Left ventricle myocardium inferior (tissue), 1 donor: ENCODE data around the gene TULP4. TPM values are rescaled to one million over a fixed set of nuclear protein-coding genes. Genes with fewer than 3 reads are reported as not detected.
"Not testable (repeated sequence)": the region's sequence is repeated elsewhere in the genome, so short reads cannot be mapped to it uniquely, and the experiment has no call there.

ENCODE experiments used
- DNase-seq: peaks from one replicate; pipeline ENCODE4 v3.0.0-alpha.2; 2020
- H3K27ac ChIP-seq: fragments of 200-600 bp; replicated peaks from 2 replicates; pipeline ENCODE4 v1.8.0; 2021
- H3K27me3 ChIP-seq: fragments of 200-600 bp; 2 replicates; pipeline ENCODE4 v1.8.0; 2021; ENCODE audit warnings: low read depth
- H3K36me3 ChIP-seq: fragments of 200-600 bp; 2 replicates; pipeline ENCODE4 v1.8.0; 2021
- H3K4me1 ChIP-seq: fragments of 200-600 bp; 2 replicates; pipeline ENCODE4 v1.8.0; 2021
- H3K4me3 ChIP-seq: fragments of 200-600 bp; 2 replicates; pipeline ENCODE4 v1.8.0; 2021; ENCODE audit warnings: mild to moderate bottlenecking, moderate library complexity
- H3K9me3 ChIP-seq: fragments of 200-600 bp; replicated peaks from 2 replicates; pipeline ENCODE4 v1.8.0; 2021
- intact Hi-C: fragments of 100-400 bp; cut with micrococcal nuclease; formaldehyde crosslinking; loops from one replicate; pipeline ENCODE4 v1.11.0; 2022
- total RNA-seq: library from RNA; stranded (reverse); fragmentation: NEBNext Ultra II Directional; extraction: Animal tissue kit (Norgen Biotek cat#: 25700); gene quantifications from one replicate; pipeline ENCODE4 v1.2.1, GENCODE V29; 2021
- TF ChIP-seq, protein P1 (sequence below): fragments of 200-600 bp; IDR thresholded peaks from 2 replicates; pipeline ENCODE4 v1.8.0; 2021; ENCODE audit warnings: antibody characterized with exemption, mild to moderate bottlenecking, borderline replicate concordance
- donor health status: DM: no; HTN: yes; CAD: no; lungs with severe emphysema.

Gene TULP4
- total RNA-seq, 1 donor from 2014 or later = 111 TPM

DNA sequence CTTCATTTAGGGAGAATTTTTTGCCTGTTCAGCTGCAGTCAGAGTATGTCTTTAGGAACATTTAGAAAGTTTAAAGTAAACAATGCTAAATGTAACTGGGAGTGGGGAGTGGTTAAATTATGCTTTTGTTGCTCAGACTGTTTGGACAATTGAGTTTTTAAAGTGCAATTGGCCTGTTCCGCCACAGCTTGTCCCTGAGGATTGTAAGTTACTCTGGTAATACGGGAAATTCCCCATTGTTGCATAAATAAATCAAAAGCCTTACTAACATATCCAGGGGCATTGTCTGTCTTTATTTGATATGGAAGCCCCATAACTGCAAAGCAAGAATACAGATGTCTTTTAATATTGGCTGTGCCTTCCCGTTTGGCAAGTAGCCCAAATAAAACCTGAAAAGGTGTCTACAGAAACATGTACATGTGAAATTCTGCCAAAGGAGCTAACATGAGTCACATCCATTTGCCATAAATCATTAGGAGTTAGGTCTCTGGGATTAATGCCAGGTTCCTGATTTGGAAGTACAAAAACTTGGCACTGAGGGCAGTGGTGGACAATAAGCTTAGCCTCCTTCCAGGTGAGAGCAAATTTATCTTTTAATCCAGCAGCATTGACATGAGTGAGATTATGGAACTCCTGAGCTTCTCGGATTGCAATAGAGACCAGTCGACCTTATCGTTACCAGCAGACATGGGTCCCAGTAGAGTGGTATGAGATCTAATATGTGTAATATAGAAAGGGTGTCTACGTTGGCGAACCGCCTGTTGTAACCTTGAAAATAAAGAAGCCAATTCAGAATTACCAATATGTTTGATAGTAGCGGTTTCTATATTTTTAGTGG, 11.7 kb upstream of the TULP4 start:
- intact Hi-C loops, DNase-seq: not testable (repeated sequence)

DNA sequence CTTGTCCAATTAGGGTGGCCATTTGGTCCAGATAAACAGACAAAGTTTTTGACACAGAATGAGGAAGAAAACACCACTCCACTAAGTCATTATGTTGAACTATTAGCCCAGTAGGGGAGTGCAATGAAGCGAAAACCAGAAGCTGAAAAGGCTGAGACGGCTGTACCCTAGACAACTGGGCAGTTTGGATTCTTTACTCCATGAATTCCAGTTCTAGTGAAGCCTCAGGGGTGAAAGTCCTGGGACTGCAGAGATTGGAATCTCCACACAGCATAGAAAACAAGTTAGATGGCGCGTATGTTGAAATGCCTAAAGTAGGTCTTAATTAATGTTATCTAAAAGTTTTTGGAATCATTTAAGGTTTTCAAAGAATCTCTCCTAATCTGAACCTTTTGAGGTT, 10.7 kb upstream of the TULP4 start:
- DNase-seq, H3K4me3 ChIP-seq, H3K27me3 ChIP-seq, intact Hi-C loops, H3K27ac ChIP-seq: not testable (repeated sequence)
- peaks cover 14% of the 10 kb centered on the region for H3K36me3 ChIP-seq
- peaks cover 21% of the 10 kb centered on the region for H3K9me3 ChIP-seq
- H3K4me1 ChIP-seq = peaks cover 10% of the 10 kb centered on the region

More for the DNA sequence above, 11.7 kb upstream of the TULP4 start:
- H3K27me3 ChIP-seq, H3K27ac ChIP-seq, H3K4me3 ChIP-seq: not testable (repeated sequence)
- Histone ChIP-seq H3K36me3 (peaks cover 23% of the 10 kb centered on the region), H3K9me3 (peaks cover 31% of the 10 kb centered on the region), H3K4me1 (peaks cover 10% of the 10 kb centered on the region)

DNA sequence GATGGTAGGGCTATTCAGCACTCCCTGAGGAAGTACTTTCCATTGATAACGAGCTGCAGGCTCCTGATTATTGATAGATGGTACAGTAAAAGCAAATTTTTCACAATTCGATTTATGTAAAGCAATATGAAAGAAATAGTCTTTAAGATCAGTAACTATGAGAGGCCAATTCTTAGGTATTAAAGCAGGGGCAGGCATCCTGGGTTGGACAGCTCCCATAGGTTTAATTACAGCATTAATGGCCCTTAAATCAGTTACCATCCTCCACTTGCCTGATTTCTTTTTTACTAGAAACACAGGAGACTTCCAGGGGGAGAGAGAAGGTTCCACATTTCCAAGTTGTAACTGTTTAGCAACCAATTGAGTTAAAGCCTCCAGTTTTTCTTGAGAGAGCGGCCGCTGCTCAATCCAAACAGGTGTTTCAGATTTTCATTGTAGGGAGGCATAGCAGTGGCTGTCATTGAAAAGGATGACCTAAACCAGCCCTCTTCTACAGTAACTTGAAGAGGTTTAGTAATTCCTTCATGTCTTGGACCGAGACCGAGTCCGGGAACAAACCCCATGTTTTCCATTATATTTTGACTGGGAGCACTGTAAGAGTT, 10.0 kb upstream of the TULP4 start:
- H3K27me3 ChIP-seq, H3K27ac ChIP-seq, H3K36me3 ChIP-seq, intact Hi-C loops, H3K4me3 ChIP-seq, DNase-seq: not testable (repeated sequence)
- Histone ChIP-seq H3K9me3 (peaks cover 13% of the 10 kb centered on the region), H3K4me1 (peaks cover 10% of the 10 kb centered on the region)

DNA sequence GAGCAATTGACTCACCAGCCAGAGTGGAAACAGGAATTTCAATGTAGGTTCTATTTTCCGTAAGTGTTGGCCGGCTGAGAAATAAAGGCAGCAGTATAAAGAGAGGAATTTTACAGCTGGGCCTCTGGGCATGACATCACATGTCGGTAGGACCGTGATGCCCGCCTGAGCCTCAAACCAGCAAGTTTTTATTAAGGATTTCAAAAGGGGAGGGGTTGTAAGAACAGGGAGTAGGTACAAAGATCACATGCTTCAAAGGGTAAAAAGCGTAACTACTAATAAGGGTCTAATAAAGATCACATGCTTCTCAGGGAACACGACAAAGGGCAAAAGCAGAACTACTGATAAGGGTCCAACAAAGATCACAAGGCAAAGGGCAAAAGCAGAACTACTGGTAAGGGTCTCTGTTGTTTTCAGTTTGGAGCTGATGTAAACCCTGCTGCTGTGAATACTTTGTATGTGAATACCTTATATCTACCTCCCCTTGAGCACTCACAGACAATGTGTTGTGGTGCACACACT, 9.0 kb upstream of the TULP4 start:
- Histone ChIP-seq H3K4me3 (no peak overlapping the region), H3K9me3 (peaks cover 4% of the 10 kb centered on the region), H3K27ac (no peak overlapping the region), H3K27me3 (no peaks in the 10 kb centered on the region), H3K36me3 (no peaks in the 10 kb centered on the region), H3K4me1 (peaks cover 10% of the 10 kb centered on the region)
- TF ChIP-seq, protein P1, sequence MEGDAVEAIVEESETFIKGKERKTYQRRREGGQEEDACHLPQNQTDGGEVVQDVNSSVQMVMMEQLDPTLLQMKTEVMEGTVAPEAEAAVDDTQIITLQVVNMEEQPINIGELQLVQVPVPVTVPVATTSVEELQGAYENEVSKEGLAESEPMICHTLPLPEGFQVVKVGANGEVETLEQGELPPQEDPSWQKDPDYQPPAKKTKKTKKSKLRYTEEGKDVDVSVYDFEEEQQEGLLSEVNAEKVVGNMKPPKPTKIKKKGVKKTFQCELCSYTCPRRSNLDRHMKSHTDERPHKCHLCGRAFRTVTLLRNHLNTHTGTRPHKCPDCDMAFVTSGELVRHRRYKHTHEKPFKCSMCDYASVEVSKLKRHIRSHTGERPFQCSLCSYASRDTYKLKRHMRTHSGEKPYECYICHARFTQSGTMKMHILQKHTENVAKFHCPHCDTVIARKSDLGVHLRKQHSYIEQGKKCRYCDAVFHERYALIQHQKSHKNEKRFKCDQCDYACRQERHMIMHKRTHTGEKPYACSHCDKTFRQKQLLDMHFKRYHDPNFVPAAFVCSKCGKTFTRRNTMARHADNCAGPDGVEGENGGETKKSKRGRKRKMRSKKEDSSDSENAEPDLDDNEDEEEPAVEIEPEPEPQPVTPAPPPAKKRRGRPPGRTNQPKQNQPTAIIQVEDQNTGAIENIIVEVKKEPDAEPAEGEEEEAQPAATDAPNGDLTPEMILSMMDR = no peak
- DNase-seq = no peak
- intact Hi-C loops = no loop called here

DNA sequence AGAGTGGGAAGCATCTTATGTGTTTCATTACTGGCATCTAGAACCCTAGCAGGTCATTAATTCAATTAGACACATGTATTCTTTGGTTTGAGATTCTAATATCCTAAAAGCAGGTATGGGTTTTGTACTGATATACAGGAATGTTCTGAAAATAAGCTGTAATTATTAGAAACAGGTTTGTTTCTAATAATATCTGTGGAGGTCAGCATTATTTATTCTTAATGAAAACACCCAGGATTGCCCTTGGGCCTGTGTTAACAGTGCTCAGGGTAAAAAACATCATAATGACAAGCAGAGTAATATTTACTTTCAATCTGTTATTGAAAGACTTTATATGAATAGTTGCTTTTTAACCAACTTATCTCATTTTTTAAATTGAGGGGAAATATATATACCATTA, 8.0 kb upstream of the TULP4 start:
- no peak for DNase-seq
- intact Hi-C loops = no loop called here
- H3K27ac ChIP-seq = no peak overlapping the region

DNA sequence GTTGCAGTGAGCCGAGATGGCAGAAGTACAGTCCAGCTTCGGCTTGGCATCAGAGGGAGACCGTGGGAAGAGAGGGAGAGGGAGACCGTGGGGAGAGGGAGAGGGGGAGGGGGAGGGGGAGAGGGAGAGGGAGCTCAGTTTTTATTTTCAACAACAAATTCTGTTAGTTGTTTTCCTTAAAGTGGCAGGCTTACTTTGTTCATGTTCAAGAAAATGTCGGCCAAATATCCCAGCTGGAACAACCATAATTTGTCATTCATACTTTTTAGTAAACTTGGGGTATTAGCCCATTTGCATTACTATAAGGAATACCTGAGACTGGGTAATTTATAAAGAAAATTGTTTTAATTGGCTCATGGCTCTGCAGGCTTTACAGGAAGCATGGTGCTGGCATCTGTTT, 2.5 kb upstream of the TULP4 start:
- no peak overlapping the region for H3K27ac ChIP-seq
- TF ChIP-seq, protein P1 = no peak
- intact Hi-C loops = no loop called here
- H3K4me3 ChIP-seq = no peak overlapping the region
- H3K9me3 ChIP-seq = no peaks in the 10 kb centered on the region
- no peak for DNase-seq
- peaks cover 5% of the 10 kb centered on the region for H3K4me1 ChIP-seq
- peaks cover 28% of the 10 kb centered on the region for H3K36me3 ChIP-seq
- no peaks in the 10 kb centered on the region for H3K27me3 ChIP-seq

More for the DNA sequence above, 8.0 kb upstream of the TULP4 start:
- Histone ChIP-seq H3K27me3 (no peaks in the 10 kb centered on the region), H3K4me3 (no peak overlapping the region), H3K4me1 (peaks cover 8% of the 10 kb centered on the region), H3K9me3 (no peaks in the 10 kb centered on the region), H3K36me3 (no peaks in the 10 kb centered on the region)
- TF ChIP-seq, protein P1 = no peak

DNA sequence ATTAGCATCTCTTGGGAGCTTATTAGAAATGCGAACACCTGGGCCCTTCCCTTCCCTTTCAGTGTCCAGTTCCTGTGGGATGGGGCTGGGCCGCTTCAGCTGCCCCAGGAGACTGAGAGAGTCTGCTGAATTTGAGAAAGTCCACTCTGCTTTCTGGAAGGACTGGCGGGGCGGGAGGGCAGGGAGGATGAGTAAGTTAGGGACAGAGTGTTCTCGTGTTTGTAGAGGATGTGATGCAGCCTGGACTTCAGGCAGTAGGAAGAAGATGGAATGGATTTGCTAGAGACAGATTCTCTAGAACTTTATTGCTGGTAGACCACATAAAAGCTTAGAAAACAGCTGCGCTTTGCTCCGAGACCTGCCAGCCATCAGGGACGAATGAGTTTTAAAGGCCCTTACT, 1.1 kb upstream of the TULP4 start:
- Histone ChIP-seq H3K4me3 (no peak overlapping the region), H3K27ac (peak overlapping the region; percentile 56), H3K36me3 (peaks cover 38% of the 10 kb centered on the region), H3K9me3 (peaks cover 4% of the 10 kb centered on the region), H3K27me3 (no peaks in the 10 kb centered on the region), H3K4me1 (peaks cover 5% of the 10 kb centered on the region)
- intact Hi-C loops = no loop called here
- TF ChIP-seq, protein P1 = no peak
- peak; percentile 17 for DNase-seq
